Inflammatory macrophage treated with lipopolysaccharide for 4 hours (primary cell): ENCODE data around the gene C1orf87.

ENCODE experiments used
- DNase-seq: peaks from one replicate; pipeline ENCODE4 v3.0.0-alpha.2; 2020

Gene C1orf87

GRCh38 chr1:60055336-60055735, 18.2 kb downstream of the C1orf87 start:
- no peak for DNase-seq

DNA sequence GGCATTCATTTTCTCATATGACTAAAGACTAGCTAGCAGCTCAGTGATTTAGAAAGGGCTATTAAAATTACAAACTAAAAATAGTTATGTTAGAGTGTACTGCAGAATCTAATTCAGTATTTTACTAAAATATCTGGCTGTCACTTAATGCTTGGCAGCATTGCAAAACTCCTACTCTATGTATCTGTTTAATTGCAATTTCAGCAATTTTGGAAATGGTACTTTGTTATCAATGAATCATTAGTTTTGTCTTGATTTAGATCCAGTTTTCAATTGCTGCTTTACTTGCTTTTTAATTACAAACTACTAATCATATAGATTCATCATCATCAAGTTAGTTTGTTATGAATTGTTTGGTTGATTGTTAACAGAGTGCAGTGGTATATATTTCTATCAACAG, 19.2 kb downstream of the C1orf87 start:
- no peak for DNase-seq

GRCh38 chr1:60052601-60053000, 21.0 kb downstream of the C1orf87 start:
- DNase-seq: no peak

GRCh38 chr1:60051191-60051590, 22.4 kb downstream of the C1orf87 start:
- DNase-seq: no peak

- DNase-seq: no peak
Observed at GRCh38 chr1:60049188-60049587, 24.4 kb downstream of the C1orf87 start.

GRCh38 chr1:60044881-60045280, 28.7 kb downstream of the C1orf87 start:
- no peak for DNase-seq

DNA sequence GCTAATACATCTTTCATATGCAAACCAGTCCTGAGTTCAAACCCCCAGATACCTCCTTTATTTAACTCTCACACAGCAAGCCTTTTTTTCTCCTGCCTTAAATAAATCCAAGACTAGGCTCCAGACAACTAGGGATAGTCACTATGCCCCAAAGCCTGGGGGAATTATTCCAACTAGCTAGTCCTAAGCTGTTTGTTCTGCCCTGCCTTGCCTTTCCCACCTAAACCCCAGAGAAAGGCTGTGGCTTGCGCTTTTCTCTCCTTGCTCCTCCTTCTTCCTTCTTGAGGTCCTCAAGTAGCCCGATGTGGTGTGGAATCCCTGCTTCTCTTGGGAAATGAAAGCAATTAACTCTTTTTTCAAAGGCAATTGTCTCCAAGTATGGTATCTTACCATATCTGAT, 31.8 kb downstream of the C1orf87 start:
- no peak for DNase-seq

DNA sequence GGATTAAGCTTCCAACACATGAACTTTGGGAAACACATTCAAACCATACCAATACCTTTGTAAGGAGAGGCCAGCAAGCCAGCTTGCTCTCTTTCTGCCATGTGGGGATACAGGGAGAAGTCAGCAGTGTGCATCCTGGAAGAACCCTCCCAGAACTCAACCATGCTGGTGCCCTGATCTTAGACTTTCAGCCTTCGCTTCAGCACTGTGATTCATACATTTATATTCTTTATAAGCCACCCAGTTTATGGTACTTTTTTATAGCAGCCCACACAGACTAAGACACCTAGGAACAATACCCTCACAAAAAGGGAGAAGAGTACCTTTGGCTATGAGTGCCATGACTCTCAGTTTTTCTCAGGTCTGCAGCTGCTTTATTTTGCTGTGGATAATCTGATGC, 35.9 kb downstream of the C1orf87 start:
- DNase-seq: no peak

- DNase-seq: no peak
Observed at GRCh38 chr1:60036856-60037460, 36.6 kb downstream of the C1orf87 start.

- no peak for DNase-seq
Observed at GRCh38 chr1:60035921-60036320, 37.6 kb downstream of the C1orf87 start.

DNA sequence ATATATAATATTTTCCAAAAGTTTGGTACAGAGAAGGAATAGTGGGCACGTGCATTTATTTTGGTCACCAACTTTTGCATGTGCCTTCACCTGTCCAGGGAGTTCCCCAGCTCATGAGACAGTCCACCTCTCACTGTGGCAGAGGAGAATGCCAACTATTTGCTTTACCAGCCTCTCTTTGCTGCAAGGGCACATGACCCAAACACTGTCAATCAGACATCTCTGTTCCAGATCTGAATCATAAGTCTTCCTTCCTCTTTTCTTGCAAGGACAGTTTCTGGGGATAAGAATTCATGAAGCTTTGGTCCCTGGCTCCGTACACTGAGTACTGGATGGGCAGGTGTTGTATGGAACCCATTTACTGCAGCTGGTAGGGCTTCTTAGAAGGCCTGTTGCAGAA, 38.6 kb downstream of the C1orf87 start:
- DNase-seq: peak; percentile 30

GRCh38 chr1:60033066-60033465, 40.5 kb downstream of the C1orf87 start:
- DNase-seq: no peak

- no peak for DNase-seq
Observed at GRCh38 chr1:60031146-60031545, 42.4 kb downstream of the C1orf87 start.

DNA sequence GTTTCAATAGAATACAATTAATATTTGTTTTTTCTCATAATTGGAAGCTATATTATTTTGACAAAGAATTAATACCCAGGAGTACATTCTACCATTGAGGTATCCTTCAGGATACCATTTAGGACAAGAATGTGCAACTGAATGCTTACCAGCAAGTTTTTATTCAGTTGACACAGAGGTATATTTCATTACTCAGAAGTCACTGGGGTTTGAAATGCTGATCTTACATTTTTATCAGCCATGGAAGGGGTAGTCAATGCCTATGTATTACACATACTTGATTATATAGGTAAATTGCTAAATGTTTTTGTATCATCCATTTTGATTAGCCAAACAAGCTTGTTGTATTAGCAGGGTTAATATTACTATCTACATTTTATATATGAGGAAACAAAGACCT, 48.0 kb downstream of the C1orf87 start:
- no peak for DNase-seq

DNA sequence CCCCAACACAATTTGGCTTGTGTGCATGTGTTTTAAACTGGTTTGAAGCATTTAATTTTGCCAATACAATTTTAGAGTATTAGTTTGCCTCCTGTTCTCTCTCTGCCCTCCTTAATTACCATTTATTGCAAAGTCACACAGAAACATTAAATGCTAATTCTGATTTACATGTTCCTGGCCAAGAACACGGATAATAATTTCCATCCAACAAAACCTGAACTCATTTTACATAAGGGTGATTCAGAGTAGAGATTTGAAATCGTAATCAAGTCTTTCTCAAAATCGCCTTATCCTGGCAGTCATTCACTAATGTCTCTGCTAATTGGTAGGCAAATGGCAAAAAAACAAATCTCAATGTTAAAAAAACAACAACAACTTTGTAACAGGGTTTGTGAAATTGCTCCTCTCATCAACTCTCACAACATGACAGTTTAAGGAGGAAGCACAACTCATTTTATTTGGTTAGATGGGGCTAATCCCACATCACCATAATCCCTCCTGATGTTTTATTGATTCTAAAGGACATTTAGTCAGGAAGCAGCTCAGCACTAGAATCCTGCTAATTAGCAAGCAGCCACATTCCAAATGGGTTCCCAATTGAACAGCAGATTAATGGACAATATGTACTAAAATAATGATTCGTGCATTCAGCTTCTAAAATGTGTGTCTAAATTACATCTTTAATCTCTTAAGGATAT, 55.9 kb downstream of the C1orf87 start:
- DNase-seq: no peak

DNA sequence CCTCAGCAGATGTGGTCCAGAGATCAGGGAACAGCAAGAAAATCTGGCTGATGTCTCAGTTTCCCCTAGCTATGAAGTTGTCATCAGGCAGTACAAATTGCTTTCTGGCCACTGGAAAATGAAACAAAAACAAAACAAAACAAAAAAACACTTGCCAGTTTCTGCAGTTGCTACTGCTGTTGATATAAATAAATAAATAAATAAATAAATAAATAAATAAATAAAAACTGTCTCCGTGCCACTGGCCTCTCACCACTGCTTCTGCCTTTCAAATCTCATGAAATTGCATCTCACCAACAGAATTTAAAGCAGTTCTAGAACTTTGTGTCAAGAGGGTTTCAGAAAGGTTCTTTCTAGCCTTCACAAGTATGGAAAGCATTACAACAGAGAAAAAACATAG, 62.9 kb downstream of the C1orf87 start:
- DNase-seq: no peak

GRCh38 chr1:60008500-60008899, 65.1 kb downstream of the C1orf87 start:
- no peak for DNase-seq

- no peak for DNase-seq
Observed at GRCh38 chr1:60000625-60001024, 72.9 kb downstream of the C1orf87 start.

GRCh38 chr1:59999746-60000145, 73.8 kb downstream of the C1orf87 start:
- no peak for DNase-seq

DNA sequence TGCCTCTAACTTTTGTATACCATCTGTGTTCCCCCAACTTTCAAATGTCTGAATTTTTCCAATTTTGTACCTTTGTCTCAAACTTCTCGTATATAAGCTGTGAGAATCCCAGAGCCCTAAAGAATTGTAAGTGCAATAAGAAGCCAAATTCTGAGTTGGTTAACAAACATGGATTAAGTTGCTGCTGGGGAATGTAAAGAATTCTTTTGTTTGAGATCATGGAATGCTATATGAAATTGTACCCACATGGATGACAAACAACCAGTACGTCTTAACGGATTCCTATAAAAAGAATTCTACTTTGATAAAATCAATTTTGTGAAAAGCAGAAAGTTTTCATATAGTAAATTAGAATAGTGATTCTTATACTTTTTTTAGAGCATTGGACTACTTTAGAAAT, 74.6 kb downstream of the C1orf87 start:
- no peak for DNase-seq

GRCh38 chr1:59997479-59998115, 76.0 kb downstream of the C1orf87 start:
- DNase-seq: no peak

GRCh38 chr1:59994302-59995198, 79.0 kb downstream of the C1orf87 start:
- no peak for DNase-seq

DNA sequence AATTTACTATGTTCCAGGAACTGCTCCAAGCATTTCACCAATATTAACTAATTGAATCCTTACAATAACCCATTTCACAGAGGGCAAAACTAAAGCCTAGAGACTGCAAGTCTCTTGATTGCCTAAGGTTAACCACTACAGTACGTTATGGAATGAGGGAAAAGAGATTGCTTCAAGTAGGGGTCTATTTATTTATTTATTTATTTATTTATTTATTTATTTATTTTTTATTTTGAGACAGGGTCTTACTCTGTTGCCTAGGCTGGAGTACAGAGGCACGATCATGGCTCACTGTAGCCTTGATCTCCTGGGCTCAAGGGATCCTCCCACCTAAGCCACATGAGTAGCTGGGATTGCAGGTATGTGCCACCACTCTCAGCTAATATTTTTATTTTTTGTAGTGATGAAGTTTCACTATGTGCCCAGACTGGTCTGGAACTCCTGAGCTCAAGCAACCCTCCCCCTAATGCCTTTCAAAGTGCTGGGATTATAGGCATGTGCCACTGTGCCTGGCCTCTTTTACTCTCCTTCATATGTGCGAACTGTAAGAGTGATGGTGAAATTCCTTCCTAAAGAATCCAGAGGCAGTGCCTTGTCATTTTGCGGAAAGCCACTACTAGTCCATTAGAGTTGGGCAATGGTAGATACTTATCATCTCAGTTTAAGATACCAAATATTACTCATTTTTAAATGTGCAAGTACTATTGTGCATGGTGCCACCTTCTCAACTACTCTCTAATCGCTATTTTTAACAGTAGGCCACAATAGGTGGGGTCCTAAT, 81.3 kb downstream of the C1orf87 start:
- DNase-seq: no peak
